ENCODE measurements around the gene CARMIL1. TPM values are rescaled to one million over a fixed set of nuclear protein-coding genes. Genes with fewer than 3 reads are reported as not detected.

Gene CARMIL1
- total RNA-seq, 2 donors from 2014 or later = 11.9 to 13.7 TPM

GRCh38 chr6:25499615-25500235 lies 220.6 kb downstream of the CARMIL1 start:
- intact Hi-C loops (cut with DNase I) = no loop called here
- TF ChIP-seq CTCF (IDR thresholded peaks at IDR 0.05) = no peak
- no peak for TF ChIP-seq POLR2A (IDR thresholded peaks at IDR 0.05)
- Histone ChIP-seq H3K27me3 (no peaks in the 10 kb centered on the region), H3K4me1 (no peaks in the 10 kb centered on the region), H3K27ac (no peak overlapping the region), H3K9me3 (peaks cover 0 to 2% (median 0%) of the 10 kb centered on the region in 3 donors), H3K36me3 (replicated peaks in 1 of 2; ENCODE audit: insufficient read depth in 1 of 2, low read depth in 2 of 2) (no peaks in the 10 kb centered on the region), H3K4me3 (no peak overlapping the region)
- no peak for DNase-seq
- WGBS, 2 donors = 47% methylated on average over 3 of the region's 3 CpGs
- ATAC-seq = no peak

- 95% methylated on average over 6 of the region's 6 CpGs for WGBS, 2 donors
- peaks cover 7% of the 10 kb centered on the region for H3K4me1 ChIP-seq
- ATAC-seq = no peak
- H3K36me3 ChIP-seq (replicated peaks in 1 of 2; ENCODE audit: insufficient read depth in 1 of 2, low read depth in 2 of 2) = no peaks in the 10 kb centered on the region
- intact Hi-C loops (cut with DNase I) = no loop called here
- no peaks in the 10 kb centered on the region for H3K27me3 ChIP-seq
- H3K4me3 ChIP-seq = no peak overlapping the region
- no peak for DNase-seq
- H3K9me3 ChIP-seq = peaks cover 0 to 2% (median 0%) of the 10 kb centered on the region in 3 donors
- no peak overlapping the region for H3K27ac ChIP-seq
- TF ChIP-seq POLR2A (IDR thresholded peaks at IDR 0.05) = no peak
- TF ChIP-seq CTCF (IDR thresholded peaks at IDR 0.05) = no peak
Measured at GRCh38 chr6:25503686-25504085, 224.5 kb downstream of the CARMIL1 start.

GRCh38 chr6:25504661-25505060 lies 225.5 kb downstream of the CARMIL1 start:
- 91 to 94% methylated on average over 4 of the region's 4 CpGs for WGBS, 2 donors
- DNase-seq = no peak
- intact Hi-C loops (cut with DNase I) = no loop called here

GRCh38 chr6:25506020-25506419 lies 226.8 kb downstream of the CARMIL1 start:
- ATAC-seq = no peak

More at GRCh38 chr6:25504661-25505060, 225.5 kb downstream of the CARMIL1 start:
- H3K9me3 ChIP-seq = peaks cover 0 to 2% (median 0%) of the 10 kb centered on the region in 3 donors
- TF ChIP-seq POLR2A (IDR thresholded peaks at IDR 0.05) = no peak
- TF ChIP-seq CTCF (IDR thresholded peaks at IDR 0.05) = no peak
- H3K36me3 ChIP-seq (replicated peaks in 1 of 2; ENCODE audit: insufficient read depth in 1 of 2, low read depth in 2 of 2) = no peaks in the 10 kb centered on the region
- H3K27me3 ChIP-seq = no peaks in the 10 kb centered on the region
- no peak for ATAC-seq
- no peak overlapping the region for H3K27ac ChIP-seq
- H3K4me3 ChIP-seq = no peak overlapping the region
- H3K4me1 ChIP-seq = peaks cover 7% of the 10 kb centered on the region

More at GRCh38 chr6:25506020-25506419, 226.8 kb downstream of the CARMIL1 start:
- peaks cover 7% of the 10 kb centered on the region for H3K4me1 ChIP-seq
- peaks cover 0 to 2% (median 0%) of the 10 kb centered on the region in 3 donors for H3K9me3 ChIP-seq
- TF ChIP-seq POLR2A (IDR thresholded peaks at IDR 0.05) (no peak), CTCF (IDR thresholded peaks at IDR 0.05) (no peak)
- intact Hi-C loops (cut with DNase I) = no loop called here
- H3K4me3 ChIP-seq = no peak overlapping the region
- 73 to 91% methylated on average over 6 of the region's 6 CpGs for WGBS, 2 donors
- DNase-seq = no peak
- H3K27ac ChIP-seq = no peak overlapping the region
- H3K27me3 ChIP-seq = no peaks in the 10 kb centered on the region
- H3K36me3 ChIP-seq (replicated peaks in 1 of 2; ENCODE audit: insufficient read depth in 1 of 2, low read depth in 2 of 2) = no peaks in the 10 kb centered on the region
